ENCODE measurements around the gene MALRD1. TPM values are rescaled to one million over a fixed set of nuclear protein-coding genes. Genes with fewer than 3 reads are reported as not detected.

MALRD1 gene
- total and polyA plus RNA-seq, 4 donors, result 1.2 to 2.6 (median 2.0) TPM

DNA sequence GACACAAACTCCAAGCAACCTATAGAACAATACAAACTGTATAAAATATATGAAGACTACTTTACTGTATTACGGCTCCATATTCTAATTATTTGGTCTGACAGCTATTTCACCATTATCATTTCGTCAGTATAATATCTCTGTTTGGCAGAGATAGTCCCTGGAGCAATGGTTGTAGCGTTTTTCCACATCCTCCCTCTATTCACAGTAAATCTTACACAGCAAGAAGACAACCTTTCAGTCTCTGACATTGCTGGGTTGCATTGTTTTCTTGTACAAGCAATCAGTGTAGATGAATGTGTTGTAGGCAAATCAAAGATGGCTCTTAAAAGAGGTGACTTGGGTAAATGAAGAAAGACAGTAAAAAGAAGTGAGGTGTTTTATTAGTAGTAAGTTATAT is 662.0 kb downstream of the MALRD1 start:
- no peak overlapping the region for H3K4me3 ChIP-seq (ENCODE audit: low read length in 2 of 2)
- H3K36me3 ChIP-seq (ENCODE audit: control insufficient read depth in 1 of 2, insufficient read depth in 2 of 2, low read length in 1 of 2), result no peaks in the 10 kb centered on the region
- peaks cover 2% of the 10 kb centered on the region for H3K9me3 ChIP-seq (ENCODE audit: control insufficient read depth, low read length)
- no peaks in the 10 kb centered on the region for H3K27me3 ChIP-seq (ENCODE audit: control insufficient read depth in 1 of 2, insufficient read depth in 2 of 2, low read length in 1 of 2)
- H3K4me1 ChIP-seq (ENCODE audit: control insufficient read depth in 1 of 2, insufficient read depth in 2 of 2, low read length in 2 of 2), result peaks cover 0 to 2% of the 10 kb centered on the region in 2 donors
- WGBS, 2 donors, result 88 to 89% methylated on average over 3 of the region's 3 CpGs
- intact Hi-C loops (cut with DNase I), result no loop called here
- ATAC-seq (ENCODE audit: low FRiP score) (no peak), DNase-seq (no peak)
- H3K27ac ChIP-seq (ENCODE audit: low read depth in 1 of 2, low read length in 2 of 2), result no peak overlapping the region

DNA sequence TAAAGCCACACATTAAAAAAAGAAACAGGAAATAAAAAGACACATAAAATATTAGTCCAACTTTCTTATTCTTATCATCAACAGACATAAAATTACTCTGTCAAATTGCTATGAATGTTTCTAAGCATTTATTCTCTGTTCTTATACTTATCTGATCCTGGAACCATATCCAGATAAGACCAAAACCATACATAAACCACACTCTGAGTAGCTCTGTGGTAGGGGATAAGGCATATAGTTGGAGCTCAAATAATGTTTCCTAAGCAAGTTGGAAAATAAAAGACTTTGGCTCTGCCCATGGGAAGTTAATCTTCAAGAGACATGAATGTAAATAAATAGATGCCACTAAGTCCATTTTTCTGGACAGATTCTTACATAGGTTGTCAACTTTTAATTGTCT is 664.6 kb downstream of the MALRD1 start:
- no peaks in the 10 kb centered on the region for H3K27me3 ChIP-seq (ENCODE audit: control insufficient read depth in 1 of 2, insufficient read depth in 2 of 2, low read length in 1 of 2)
- intact Hi-C loops (cut with DNase I), result no loop called here
- DNase-seq (no peak), ATAC-seq (ENCODE audit: low FRiP score) (no peak)
- H3K9me3 ChIP-seq (ENCODE audit: control insufficient read depth, low read length), result peaks cover 2% of the 10 kb centered on the region
- peaks cover 0 to 2% of the 10 kb centered on the region in 2 donors for H3K4me1 ChIP-seq (ENCODE audit: control insufficient read depth in 1 of 2, insufficient read depth in 2 of 2, low read length in 2 of 2)
- H3K4me3 ChIP-seq (ENCODE audit: low read length in 2 of 2), result no peak overlapping the region
- H3K27ac ChIP-seq (ENCODE audit: low read depth in 1 of 2, low read length in 2 of 2), result no peak overlapping the region
- no peaks in the 10 kb centered on the region for H3K36me3 ChIP-seq (ENCODE audit: control insufficient read depth in 1 of 2, insufficient read depth in 2 of 2, low read length in 1 of 2)

DNA sequence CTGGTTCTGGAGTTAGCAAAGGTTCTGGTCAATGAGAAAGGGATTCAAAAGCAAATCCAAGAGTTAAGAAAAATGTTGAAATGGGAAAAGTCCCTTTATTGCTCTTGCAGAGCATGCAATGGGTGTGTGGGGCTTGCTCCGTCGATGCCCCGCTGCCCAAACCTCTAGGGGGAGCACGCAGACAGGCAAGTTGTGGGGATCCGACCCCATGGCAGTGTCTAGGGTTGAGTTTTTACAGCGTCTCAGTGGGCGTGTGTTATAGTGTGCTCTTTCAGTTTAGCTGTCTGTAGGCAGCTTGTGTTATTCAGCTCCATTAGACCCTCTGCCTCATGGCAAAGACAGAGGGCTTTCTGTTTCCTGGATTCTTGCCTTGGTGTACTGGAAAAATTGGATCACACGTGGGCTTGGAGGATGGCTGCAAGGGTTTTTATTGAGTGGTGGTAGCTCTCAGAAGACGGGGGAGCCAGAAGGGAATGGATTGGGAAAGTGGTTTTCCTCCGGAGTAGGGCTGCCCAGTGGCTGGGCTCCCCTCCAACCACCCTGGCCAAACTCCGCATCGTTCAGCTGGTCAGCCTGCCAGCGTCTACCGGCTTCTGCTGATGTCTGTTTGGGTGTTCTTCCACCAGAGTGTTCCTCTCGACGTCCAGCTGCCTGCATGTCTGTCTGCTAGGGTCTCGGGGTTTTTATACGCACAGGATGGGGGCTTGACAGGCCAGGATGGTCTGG is 665.4 kb downstream of the MALRD1 start:
- Histone ChIP-seq H3K36me3 (ENCODE audit: control insufficient read depth in 1 of 2, insufficient read depth in 2 of 2, low read length in 1 of 2) (no peaks in the 10 kb centered on the region), H3K4me3 (ENCODE audit: low read length in 2 of 2) (peak overlapping the region in 1 of 2 donors; percentile 49), H3K4me1 (ENCODE audit: control insufficient read depth in 1 of 2, insufficient read depth in 2 of 2, low read length in 2 of 2) (peaks cover 0 to 2% of the 10 kb centered on the region in 2 donors), H3K9me3 (ENCODE audit: control insufficient read depth, low read length) (peaks cover 2% of the 10 kb centered on the region), H3K27ac (ENCODE audit: low read depth in 1 of 2, low read length in 2 of 2) (peak overlapping the region in 1 of 2 donors; percentile 23), H3K27me3 (ENCODE audit: control insufficient read depth in 1 of 2, insufficient read depth in 2 of 2, low read length in 1 of 2) (no peaks in the 10 kb centered on the region)
- 25 to 30% methylated on average over 18 of the region's 18 CpGs for WGBS, 2 donors
- ATAC-seq (ENCODE audit: low FRiP score) (peak; percentile 59), DNase-seq (peak; percentile 57 to 79)
- intact Hi-C loops (cut with DNase I), result no loop called here

DNA sequence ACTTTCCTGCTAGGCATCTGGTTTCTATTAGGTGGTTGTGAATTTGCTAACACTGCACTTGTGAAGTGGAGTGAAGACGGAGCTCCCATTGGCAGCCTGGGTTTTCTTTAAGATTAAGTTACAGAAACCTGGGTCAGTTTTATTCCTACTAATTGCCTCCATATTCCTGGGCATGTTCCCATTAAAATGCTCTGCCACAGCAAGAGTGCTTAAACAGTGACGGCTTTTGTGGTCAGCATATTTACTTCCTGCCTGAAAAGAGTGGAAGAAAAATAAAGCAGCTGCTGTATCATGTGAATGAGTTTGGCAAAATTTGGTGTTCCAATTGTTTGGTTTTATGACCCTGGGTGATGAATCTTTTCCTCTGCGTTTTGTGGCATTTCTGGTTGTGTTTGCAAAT is 670.7 kb downstream of the MALRD1 start:
- ATAC-seq (ENCODE audit: low FRiP score) (no peak), DNase-seq (no peak)
- Histone ChIP-seq H3K4me3 (ENCODE audit: low read length in 2 of 2) (no peak overlapping the region), H3K27ac (ENCODE audit: low read depth in 1 of 2, low read length in 2 of 2) (no peak overlapping the region), H3K36me3 (ENCODE audit: control insufficient read depth in 1 of 2, insufficient read depth in 2 of 2, low read length in 1 of 2) (no peaks in the 10 kb centered on the region), H3K9me3 (ENCODE audit: control insufficient read depth, low read length) (no peaks in the 10 kb centered on the region), H3K27me3 (ENCODE audit: control insufficient read depth in 1 of 2, insufficient read depth in 2 of 2, low read length in 1 of 2) (no peaks in the 10 kb centered on the region), H3K4me1 (ENCODE audit: control insufficient read depth in 1 of 2, insufficient read depth in 2 of 2, low read length in 2 of 2) (peaks cover 0 to 2% of the 10 kb centered on the region in 2 donors)
- WGBS, 2 donors, result 29 to 37% methylated on average over 3 of the region's 3 CpGs
- intact Hi-C loops (cut with DNase I), result no loop called here

DNA sequence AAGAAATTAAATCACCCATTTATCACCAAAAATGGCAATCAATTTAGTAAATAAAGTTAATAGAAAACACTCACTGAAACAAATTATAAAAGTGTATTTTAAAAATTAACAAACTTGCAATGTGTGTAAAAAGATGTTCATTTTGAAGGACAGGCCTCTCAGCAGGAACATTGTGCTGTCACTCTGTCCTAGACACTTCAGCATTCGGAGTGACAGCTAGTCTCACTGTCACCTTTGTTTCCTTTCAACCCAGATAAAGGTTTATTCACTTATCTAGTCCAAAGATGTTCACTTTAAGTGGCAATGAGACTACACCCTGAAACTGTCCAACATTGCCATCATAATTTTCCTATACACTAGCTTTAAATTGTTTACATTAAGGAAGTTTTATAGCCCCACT is 675.7 kb downstream of the MALRD1 start:
- Histone ChIP-seq H3K4me1 (ENCODE audit: control insufficient read depth in 1 of 2, insufficient read depth in 2 of 2, low read length in 2 of 2) (no peaks in the 10 kb centered on the region), H3K9me3 (ENCODE audit: control insufficient read depth, low read length) (no peaks in the 10 kb centered on the region), H3K27ac (ENCODE audit: low read depth in 1 of 2, low read length in 2 of 2) (no peak overlapping the region), H3K4me3 (ENCODE audit: low read length in 2 of 2) (no peak overlapping the region), H3K27me3 (ENCODE audit: control insufficient read depth in 1 of 2, insufficient read depth in 2 of 2, low read length in 1 of 2) (no peaks in the 10 kb centered on the region), H3K36me3 (ENCODE audit: control insufficient read depth in 1 of 2, insufficient read depth in 2 of 2, low read length in 1 of 2) (no peaks in the 10 kb centered on the region)
- ATAC-seq (ENCODE audit: low FRiP score) (no peak), DNase-seq (no peak)
- intact Hi-C loops (cut with DNase I), result no loop called here
- WGBS, 2 donors, result 97 to 98% methylated on average over 1 of the region's 1 CpG

DNA sequence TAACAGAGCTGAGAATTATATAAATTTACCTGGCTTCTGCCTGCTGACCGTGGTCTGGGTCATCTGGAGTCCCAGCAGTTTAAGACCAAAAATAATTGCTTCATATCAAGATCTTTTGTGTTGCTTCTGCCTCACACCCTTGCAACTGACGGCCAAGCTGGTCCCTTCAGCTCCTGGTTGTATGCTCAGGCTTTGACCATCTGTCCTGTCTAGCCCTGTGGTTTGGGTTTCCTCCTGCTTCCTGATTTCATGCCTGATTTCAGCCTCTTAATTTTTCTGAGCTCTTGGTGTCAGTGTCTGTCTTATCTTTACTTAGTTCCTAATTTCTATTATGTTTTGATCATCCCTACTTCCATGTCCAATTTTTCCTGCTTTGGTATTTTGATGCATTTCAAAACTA is 679.8 kb downstream of the MALRD1 start:
- H3K27ac ChIP-seq (ENCODE audit: low read depth in 1 of 2, low read length in 2 of 2), result no peak overlapping the region
- ATAC-seq (ENCODE audit: low FRiP score) (no peak), DNase-seq (no peak)
- H3K27me3 ChIP-seq (ENCODE audit: control insufficient read depth in 1 of 2, insufficient read depth in 2 of 2, low read length in 1 of 2), result no peaks in the 10 kb centered on the region
- WGBS, 2 donors, result 89 to 95% methylated on average over 2 of the region's 2 CpGs
- no peaks in the 10 kb centered on the region for H3K36me3 ChIP-seq (ENCODE audit: control insufficient read depth in 1 of 2, insufficient read depth in 2 of 2, low read length in 1 of 2)
- H3K4me3 ChIP-seq (ENCODE audit: low read length in 2 of 2), result no peak overlapping the region
- intact Hi-C loops (cut with DNase I), result no loop called here
- H3K4me1 ChIP-seq (ENCODE audit: control insufficient read depth in 1 of 2, insufficient read depth in 2 of 2, low read length in 2 of 2), result no peaks in the 10 kb centered on the region
- no peaks in the 10 kb centered on the region for H3K9me3 ChIP-seq (ENCODE audit: control insufficient read depth, low read length)

DNA sequence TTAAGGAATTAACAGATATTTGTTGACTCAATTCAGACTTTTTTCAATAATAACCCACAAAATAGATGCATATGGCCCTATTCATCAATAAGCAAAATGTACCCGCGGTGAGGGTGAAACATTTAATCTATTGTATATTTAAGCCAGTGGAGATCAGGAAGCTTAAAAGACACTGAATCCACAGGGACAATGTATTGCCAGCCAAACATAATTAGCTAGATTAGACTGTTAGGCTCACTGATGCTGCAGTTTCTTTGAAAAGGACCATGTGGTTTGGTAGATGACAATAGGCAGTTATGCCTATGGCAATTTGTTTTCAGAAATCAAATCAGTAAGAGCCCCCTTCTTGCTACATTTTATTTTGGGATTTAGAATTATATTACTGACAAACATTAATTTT is 680.4 kb downstream of the MALRD1 start:
- no peak overlapping the region for H3K27ac ChIP-seq (ENCODE audit: low read depth in 1 of 2, low read length in 2 of 2)
- H3K36me3 ChIP-seq (ENCODE audit: control insufficient read depth in 1 of 2, insufficient read depth in 2 of 2, low read length in 1 of 2), result no peaks in the 10 kb centered on the region
- 96 to 97% methylated on average over 2 of the region's 2 CpGs for WGBS, 2 donors
- no peak for DNase-seq
- H3K27me3 ChIP-seq (ENCODE audit: control insufficient read depth in 1 of 2, insufficient read depth in 2 of 2, low read length in 1 of 2), result no peaks in the 10 kb centered on the region
- intact Hi-C loops (cut with DNase I), result no loop called here
- H3K9me3 ChIP-seq (ENCODE audit: control insufficient read depth, low read length), result no peaks in the 10 kb centered on the region
- ATAC-seq (ENCODE audit: low FRiP score), result no peak
- H3K4me3 ChIP-seq (ENCODE audit: low read length in 2 of 2), result no peak overlapping the region
- no peaks in the 10 kb centered on the region for H3K4me1 ChIP-seq (ENCODE audit: control insufficient read depth in 1 of 2, insufficient read depth in 2 of 2, low read length in 2 of 2)

DNA sequence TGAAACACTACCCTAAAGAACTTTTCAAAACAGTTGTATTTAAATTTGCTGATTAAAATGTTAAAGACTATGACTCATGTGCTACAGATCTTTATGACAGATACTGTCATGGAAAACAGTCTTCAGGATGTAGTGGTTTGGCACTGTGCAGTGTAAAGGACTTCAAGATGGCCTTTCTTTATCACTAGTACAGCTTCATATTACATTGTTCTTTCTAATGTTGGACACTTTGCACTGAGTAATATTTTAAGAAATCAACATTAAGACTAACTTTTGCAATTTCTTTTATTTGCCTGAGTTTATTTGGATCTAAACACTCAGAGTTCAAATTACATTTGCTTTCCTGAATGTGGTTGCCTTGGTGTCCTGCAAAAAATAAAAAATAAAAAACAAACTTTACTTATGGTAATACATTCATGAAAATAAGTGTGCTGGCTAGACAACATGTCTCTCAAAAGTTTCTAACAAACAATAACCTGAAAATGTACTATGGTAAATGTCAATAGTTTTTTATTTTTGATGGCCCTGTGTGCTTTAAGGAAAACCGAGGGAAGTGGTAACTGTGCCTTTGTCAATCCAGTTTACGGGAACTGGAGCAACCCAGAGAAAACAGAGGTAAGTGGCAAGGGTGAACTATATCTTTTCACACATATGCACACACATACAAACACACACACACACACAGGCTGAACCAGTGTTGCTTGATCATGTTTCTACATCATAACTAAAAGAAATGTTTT is 681.7 kb downstream of the MALRD1 start:
- ATAC-seq (ENCODE audit: low FRiP score), result peak; percentile 46
- intact Hi-C loops (cut with DNase I), result no loop called here

DNA sequence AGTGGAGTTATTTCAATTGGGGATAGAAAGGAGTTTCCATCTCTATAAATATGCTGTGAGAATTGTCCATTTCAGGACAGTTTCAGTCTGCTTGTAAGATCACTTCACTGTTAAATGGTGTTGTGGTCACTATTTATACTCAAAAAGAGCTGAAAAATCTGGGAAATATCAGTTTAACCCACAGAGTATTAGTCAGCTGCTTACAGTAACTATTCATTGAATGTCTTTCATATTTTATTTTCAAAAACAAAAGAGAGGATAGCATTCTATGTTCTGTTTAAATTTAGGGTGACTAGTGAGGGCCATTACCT is 682.3 kb downstream of the MALRD1 start:
- no peak for DNase-seq
- Histone ChIP-seq H3K9me3 (ENCODE audit: control insufficient read depth, low read length) (no peaks in the 10 kb centered on the region), H3K27me3 (ENCODE audit: control insufficient read depth in 1 of 2, insufficient read depth in 2 of 2, low read length in 1 of 2) (no peaks in the 10 kb centered on the region), H3K36me3 (ENCODE audit: control insufficient read depth in 1 of 2, insufficient read depth in 2 of 2, low read length in 1 of 2) (no peaks in the 10 kb centered on the region), H3K4me3 (ENCODE audit: low read length in 2 of 2) (no peak overlapping the region), H3K27ac (ENCODE audit: low read depth in 1 of 2, low read length in 2 of 2) (no peak overlapping the region), H3K4me1 (ENCODE audit: control insufficient read depth in 1 of 2, insufficient read depth in 2 of 2, low read length in 2 of 2) (no peaks in the 10 kb centered on the region)
- no peak for ATAC-seq (ENCODE audit: low FRiP score)
- intact Hi-C loops (cut with DNase I), result no loop called here

More for the DNA sequence above, 681.7 kb downstream of the MALRD1 start:
- Histone ChIP-seq H3K9me3 (ENCODE audit: control insufficient read depth, low read length) (no peaks in the 10 kb centered on the region), H3K4me3 (ENCODE audit: low read length in 2 of 2) (no peak overlapping the region), H3K36me3 (ENCODE audit: control insufficient read depth in 1 of 2, insufficient read depth in 2 of 2, low read length in 1 of 2) (no peaks in the 10 kb centered on the region), H3K27ac (ENCODE audit: low read depth in 1 of 2, low read length in 2 of 2) (no peak overlapping the region), H3K4me1 (ENCODE audit: control insufficient read depth in 1 of 2, insufficient read depth in 2 of 2, low read length in 2 of 2) (no peaks in the 10 kb centered on the region), H3K27me3 (ENCODE audit: control insufficient read depth in 1 of 2, insufficient read depth in 2 of 2, low read length in 1 of 2) (no peaks in the 10 kb centered on the region)
- DNase-seq, result no peak
- 84 to 85% methylated on average over 2 of the region's 2 CpGs for WGBS, 2 donors
